HFF-Myc (cell line): ENCODE data around the gene TRAM2.

Experiments
- DNase-seq: peaks from one replicate; pipeline ENCODE4 v3.0.0-alpha.2; 2011; ENCODE audit warnings: low read depth; ENCODE audit errors: extremely low read depth
- H3K4me3 ChIP-seq: replicated peaks from 2 replicates; pipeline ENCODE4 v1.5.1; 2011; ENCODE audit warnings: low read depth, mild to moderate bottlenecking, control low read depth, low read length
- CTCF ChIP-seq: IDR thresholded peaks from 2 replicates; pipeline ENCODE4 v1.5.1; 2012; ENCODE audit warnings: mild to moderate bottlenecking, low read depth, low read length, control low read depth; ENCODE audit errors: missing control alignments

TRAM2 gene

GRCh38 chr6:52548999-52549398 lies 27.9 kb downstream of the TRAM2 start:
- no peak for DNase-seq
- no peak overlapping the region for H3K4me3 ChIP-seq
- TF ChIP-seq CTCF = no peak

- TF ChIP-seq CTCF = no peak
- DNase-seq = no peak
- no peak overlapping the region for H3K4me3 ChIP-seq
These were observed 28.5 kb downstream of the TRAM2 start for GRCh38 chr6:52548353-52548713.

- H3K4me3 ChIP-seq = no peak overlapping the region
- DNase-seq = no peak
- TF ChIP-seq CTCF = no peak
These were observed 29.1 kb downstream of the TRAM2 start for GRCh38 chr6:52547647-52548352.

- H3K4me3 ChIP-seq = no peak overlapping the region
- no peak for DNase-seq
- TF ChIP-seq CTCF = no peak
These were observed 30.2 kb downstream of the TRAM2 start for GRCh38 chr6:52546678-52547077.

- TF ChIP-seq CTCF = no peak
- no peak overlapping the region for H3K4me3 ChIP-seq
- no peak for DNase-seq
These were observed 30.7 kb downstream of the TRAM2 start for GRCh38 chr6:52546192-52546591.

- no peak for TF ChIP-seq CTCF
- H3K4me3 ChIP-seq = no peak overlapping the region
- no peak for DNase-seq
These were observed 31.3 kb downstream of the TRAM2 start for GRCh38 chr6:52545406-52546119.
